ENCODE measurements around the gene MLYCD.

Gene MLYCD

DNA sequence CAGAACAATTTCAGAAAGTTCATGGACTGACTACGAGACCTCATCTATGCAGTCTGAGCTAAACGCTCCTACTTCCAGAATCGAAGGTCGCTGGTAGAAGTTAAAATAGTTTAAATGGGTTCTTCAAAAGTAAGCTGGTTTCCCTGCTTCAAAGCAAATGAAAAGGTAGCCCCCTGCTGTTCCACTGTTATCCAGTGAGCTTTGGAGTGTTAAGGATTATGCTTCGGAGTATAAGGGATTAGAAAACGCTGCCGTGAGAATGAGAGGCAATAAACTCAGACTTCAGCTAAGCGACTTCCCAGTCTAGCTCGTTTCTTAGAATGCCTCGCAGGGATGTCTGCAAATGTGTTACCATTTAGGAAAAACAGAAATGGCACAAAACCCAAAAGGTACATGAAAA, 12.4 kb downstream of the MLYCD start:
- ChIA-PET POLR2A (no interaction called here), CTCF (interaction anchor here (2.0 kb wide), 1 partner anchor 15 kb away, joined by 10 read pairs; no protein-coding TSS in a partner anchor)
- Histone ChIP-seq H3K9me3 (ENCODE audit: control insufficient read depth, insufficient read depth, low read depth, low read length) (no peaks in the 10 kb centered on the region), H3K4me3 (ENCODE audit: low read depth, low read length) (no peak overlapping the region), H3K36me3 (ENCODE audit: control insufficient read depth in 2 of 2, insufficient read depth in 1 of 2, low read length in 2 of 2) (peaks cover 0 to 70% of the 10 kb centered on the region in 2 experiments; a peak in 2 of 3 replicates), H3K4me1 (ENCODE audit: control insufficient read depth, insufficient read depth, low read length) (no peaks in the 10 kb centered on the region), H3K27ac (ENCODE audit: extremely low read depth, low read depth, low read length) (no peak overlapping the region)
- TF ChIP-seq KLF10 (tag by site-specific recombination; IDR thresholded peaks at IDR 0.05) (no peak), ZNF146 (tag by site-specific recombination; IDR thresholded peaks at IDR 0.05) (no peak), ZNF274 (IDR thresholded peaks at IDR 0.05; ENCODE audit: low read length) (no peak), ZNF274 (tag by site-specific recombination; IDR thresholded peaks at IDR 0.05; ENCODE audit: borderline replicate concordance) (no peak)
- TF ChIP-seq, protein P1, sequence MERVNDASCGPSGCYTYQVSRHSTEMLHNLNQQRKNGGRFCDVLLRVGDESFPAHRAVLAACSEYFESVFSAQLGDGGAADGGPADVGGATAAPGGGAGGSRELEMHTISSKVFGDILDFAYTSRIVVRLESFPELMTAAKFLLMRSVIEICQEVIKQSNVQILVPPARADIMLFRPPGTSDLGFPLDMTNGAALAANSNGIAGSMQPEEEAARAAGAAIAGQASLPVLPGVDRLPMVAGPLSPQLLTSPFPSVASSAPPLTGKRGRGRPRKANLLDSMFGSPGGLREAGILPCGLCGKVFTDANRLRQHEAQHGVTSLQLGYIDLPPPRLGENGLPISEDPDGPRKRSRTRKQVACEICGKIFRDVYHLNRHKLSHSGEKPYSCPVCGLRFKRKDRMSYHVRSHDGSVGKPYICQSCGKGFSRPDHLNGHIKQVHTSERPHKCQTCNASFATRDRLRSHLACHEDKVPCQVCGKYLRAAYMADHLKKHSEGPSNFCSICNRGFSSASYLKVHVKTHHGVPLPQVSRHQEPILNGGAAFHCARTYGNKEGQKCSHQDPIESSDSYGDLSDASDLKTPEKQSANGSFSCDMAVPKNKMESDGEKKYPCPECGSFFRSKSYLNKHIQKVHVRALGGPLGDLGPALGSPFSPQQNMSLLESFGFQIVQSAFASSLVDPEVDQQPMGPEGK (tag by site-specific recombination; IDR thresholded peaks at IDR 0.05), result no peak
- TF ChIP-seq, protein P2, sequence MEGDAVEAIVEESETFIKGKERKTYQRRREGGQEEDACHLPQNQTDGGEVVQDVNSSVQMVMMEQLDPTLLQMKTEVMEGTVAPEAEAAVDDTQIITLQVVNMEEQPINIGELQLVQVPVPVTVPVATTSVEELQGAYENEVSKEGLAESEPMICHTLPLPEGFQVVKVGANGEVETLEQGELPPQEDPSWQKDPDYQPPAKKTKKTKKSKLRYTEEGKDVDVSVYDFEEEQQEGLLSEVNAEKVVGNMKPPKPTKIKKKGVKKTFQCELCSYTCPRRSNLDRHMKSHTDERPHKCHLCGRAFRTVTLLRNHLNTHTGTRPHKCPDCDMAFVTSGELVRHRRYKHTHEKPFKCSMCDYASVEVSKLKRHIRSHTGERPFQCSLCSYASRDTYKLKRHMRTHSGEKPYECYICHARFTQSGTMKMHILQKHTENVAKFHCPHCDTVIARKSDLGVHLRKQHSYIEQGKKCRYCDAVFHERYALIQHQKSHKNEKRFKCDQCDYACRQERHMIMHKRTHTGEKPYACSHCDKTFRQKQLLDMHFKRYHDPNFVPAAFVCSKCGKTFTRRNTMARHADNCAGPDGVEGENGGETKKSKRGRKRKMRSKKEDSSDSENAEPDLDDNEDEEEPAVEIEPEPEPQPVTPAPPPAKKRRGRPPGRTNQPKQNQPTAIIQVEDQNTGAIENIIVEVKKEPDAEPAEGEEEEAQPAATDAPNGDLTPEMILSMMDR (tag by site-specific recombination; IDR thresholded peaks at IDR 0.05), result no peak

DNA sequence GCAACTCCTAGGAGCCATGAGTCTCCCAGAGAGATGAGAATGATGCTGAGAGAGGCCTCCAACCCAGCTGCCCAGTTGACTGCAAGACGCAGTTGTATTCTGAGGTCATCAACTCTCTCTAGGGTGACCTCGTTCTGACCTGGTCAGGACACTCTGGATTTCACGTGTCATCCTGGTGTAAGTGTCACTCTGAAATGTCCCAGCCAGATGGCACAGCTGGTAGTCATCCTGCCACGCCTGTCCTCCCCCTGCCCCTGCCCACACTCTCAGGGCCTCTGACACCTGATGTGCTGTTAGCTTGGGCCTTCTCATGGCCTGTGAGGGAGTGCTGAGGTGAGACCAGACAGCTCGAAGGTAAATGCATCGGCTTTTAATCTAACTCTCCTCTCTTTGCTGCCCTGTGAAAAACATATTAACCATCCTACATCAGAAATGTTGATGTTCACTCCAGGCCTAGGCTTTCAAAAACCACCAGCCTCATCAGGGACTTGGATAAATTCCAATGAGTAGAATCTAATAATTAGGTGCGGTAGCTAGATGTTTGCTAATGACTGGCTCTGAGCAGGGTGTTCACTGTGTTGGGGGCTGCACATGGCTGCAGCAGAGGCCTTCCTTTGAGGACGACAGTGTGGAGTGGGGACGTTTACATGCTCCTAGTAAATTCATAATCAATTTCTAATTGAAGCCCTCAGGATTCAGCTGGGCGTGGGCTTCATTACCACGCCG, 13.8 kb downstream of the MLYCD start:
- H3K4me1 ChIP-seq (ENCODE audit: control insufficient read depth, insufficient read depth, low read length), result no peaks in the 10 kb centered on the region
- ChIA-PET POLR2A (interaction anchor here (0.5 kb wide), 1 partner anchor 91 kb away, joined by 8 read pairs; no protein-coding TSS in a partner anchor), CTCF (interaction anchor here (1.1 kb wide), 1 partner anchor 14 kb away, joined by 7 read pairs; no protein-coding TSS in a partner anchor)
- H3K36me3 ChIP-seq (ENCODE audit: control insufficient read depth in 2 of 2, insufficient read depth in 1 of 2, low read length in 2 of 2), result peaks cover 0 to 73% of the 10 kb centered on the region in 2 experiments; a peak in 2 of 3 replicates
- no peak overlapping the region for H3K4me3 ChIP-seq (ENCODE audit: low read depth, low read length)
- no peaks in the 10 kb centered on the region for H3K9me3 ChIP-seq (ENCODE audit: control insufficient read depth, insufficient read depth, low read depth, low read length)
- TF ChIP-seq ZNF274 (IDR thresholded peaks at IDR 0.05; ENCODE audit: low read length), result no peak
- no peak for TF ChIP-seq ZNF274 (tag by site-specific recombination; IDR thresholded peaks at IDR 0.05; ENCODE audit: borderline replicate concordance)
- TF ChIP-seq ZNF707 (tag by site-specific recombination; IDR thresholded peaks at IDR 0.05), result no peak
- no peak for TF ChIP-seq ZNF768 (tag by site-specific recombination; IDR thresholded peaks at IDR 0.05)
- TF ChIP-seq, protein P3, sequence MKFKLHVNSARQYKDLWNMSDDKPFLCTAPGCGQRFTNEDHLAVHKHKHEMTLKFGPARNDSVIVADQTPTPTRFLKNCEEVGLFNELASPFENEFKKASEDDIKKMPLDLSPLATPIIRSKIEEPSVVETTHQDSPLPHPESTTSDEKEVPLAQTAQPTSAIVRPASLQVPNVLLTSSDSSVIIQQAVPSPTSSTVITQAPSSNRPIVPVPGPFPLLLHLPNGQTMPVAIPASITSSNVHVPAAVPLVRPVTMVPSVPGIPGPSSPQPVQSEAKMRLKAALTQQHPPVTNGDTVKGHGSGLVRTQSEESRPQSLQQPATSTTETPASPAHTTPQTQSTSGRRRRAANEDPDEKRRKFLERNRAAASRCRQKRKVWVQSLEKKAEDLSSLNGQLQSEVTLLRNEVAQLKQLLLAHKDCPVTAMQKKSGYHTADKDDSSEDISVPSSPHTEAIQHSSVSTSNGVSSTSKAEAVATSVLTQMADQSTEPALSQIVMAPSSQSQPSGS (tag by site-specific recombination; IDR thresholded peaks at IDR 0.05; ENCODE audit: low read depth), result no peak
- TF ChIP-seq, protein P2 (tag by site-specific recombination; IDR thresholded peaks at IDR 0.05), result no peak
- no peak for TF ChIP-seq ZNF10 (tag by site-specific recombination; IDR thresholded peaks at IDR 0.05)
- TF ChIP-seq ZNF416 (tag by site-specific recombination; IDR thresholded peaks at IDR 0.05), result no peak
- TF ChIP-seq, protein P4, sequence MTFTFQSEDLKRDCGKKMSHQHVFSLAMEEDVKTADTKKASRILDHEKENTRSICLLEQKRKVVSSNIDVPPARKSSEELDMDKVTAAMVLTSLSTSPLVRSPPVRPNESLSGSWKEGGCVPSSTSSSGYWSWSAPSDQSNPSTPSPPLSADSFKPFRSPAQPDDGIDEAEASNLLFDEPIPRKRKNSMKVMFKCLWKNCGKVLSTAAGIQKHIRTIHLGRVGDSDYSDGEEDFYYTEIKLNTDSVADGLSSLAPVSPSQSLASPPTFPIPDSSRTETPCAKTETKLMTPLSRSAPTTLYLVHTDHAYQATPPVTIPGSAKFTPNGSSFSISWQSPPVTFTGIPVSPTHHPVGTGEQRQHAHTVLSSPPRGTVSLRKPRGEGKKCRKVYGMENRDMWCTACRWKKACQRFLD (tag by site-specific recombination; IDR thresholded peaks at IDR 0.05), result no peak
- TF ChIP-seq, protein P5, sequence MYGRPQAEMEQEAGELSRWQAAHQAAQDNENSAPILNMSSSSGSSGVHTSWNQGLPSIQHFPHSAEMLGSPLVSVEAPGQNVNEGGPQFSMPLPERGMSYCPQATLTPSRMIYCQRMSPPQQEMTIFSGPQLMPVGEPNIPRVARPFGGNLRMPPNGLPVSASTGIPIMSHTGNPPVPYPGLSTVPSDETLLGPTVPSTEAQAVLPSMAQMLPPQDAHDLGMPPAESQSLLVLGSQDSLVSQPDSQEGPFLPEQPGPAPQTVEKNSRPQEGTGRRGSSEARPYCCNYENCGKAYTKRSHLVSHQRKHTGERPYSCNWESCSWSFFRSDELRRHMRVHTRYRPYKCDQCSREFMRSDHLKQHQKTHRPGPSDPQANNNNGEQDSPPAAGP (tag by site-specific recombination; IDR thresholded peaks at IDR 0.05), result no peak
- no peak for TF ChIP-seq ZNF394 (tag by site-specific recombination; IDR thresholded peaks at IDR 0.05; ENCODE audit: borderline replicate concordance)
- TF ChIP-seq, protein P6, sequence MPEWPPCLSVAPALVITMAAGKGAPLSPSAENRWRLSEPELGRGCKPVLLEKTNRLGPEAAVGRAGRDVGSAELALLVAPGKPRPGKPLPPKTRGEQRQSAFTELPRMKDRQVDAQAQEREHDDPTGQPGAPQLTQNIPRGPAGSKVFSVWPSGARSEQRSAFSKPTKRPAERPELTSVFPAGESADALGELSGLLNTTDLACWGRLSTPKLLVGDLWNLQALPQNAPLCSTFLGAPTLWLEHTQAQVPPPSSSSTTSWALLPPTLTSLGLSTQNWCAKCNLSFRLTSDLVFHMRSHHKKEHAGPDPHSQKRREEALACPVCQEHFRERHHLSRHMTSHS (tag by site-specific recombination; IDR thresholded peaks at IDR 0.05), result no peak
- no peak for TF ChIP-seq ZBTB1 (tag by site-specific recombination; IDR thresholded peaks at IDR 0.05)
- no peak overlapping the region for H3K27ac ChIP-seq (ENCODE audit: extremely low read depth, low read depth, low read length)

Data from HEK293 (cell line).